GM21528 (cell line): ENCODE data around the gene FBXL7.

Experiments
- ATAC-seq: cut with Tn5 transposase; IDR thresholded peaks from one replicate; pipeline ENCODE4 v1.9.1; 2021; ENCODE audit warnings: mild to moderate bottlenecking, moderate library complexity; ENCODE audit not compliant: unreplicated experiment, low FRiP score

FBXL7 gene

DNA sequence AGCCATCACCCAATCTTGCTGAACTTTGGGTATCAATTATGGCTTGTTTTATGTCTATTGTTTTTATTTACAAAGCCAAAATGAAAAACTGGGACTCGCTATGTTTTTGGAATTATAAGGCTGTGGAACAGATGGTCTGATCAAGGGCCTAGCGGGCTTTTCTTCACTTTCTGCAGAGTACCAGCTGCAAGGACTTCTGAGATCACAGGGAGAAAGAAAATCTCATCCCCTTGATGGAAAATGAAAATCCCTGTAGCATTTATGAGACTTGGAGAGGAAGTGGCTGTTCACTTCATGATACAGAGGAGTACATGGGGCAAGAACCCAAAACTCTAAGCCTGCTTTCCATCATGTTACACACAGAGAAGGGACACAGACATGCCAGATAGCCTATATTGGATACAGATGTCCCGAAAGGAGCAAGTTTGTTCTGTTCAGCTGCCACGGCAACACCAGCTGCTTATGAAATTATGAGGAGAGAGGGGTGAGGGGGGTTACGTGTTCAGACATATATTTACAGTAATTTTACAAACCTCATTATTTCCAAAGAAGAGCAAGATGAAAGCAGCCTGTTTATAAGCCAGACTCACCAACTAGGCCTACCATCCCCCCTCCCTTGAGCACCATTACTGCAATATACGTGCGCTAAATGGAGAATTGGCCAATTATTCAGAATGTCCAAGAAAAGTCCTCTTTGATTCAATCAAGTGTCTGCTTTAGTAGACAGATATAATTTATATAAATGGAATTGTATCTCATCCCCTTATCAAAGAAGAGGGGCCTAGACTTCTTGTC lies 459.6 kb downstream of the FBXL7 start:
- ATAC-seq, result no peak

DNA sequence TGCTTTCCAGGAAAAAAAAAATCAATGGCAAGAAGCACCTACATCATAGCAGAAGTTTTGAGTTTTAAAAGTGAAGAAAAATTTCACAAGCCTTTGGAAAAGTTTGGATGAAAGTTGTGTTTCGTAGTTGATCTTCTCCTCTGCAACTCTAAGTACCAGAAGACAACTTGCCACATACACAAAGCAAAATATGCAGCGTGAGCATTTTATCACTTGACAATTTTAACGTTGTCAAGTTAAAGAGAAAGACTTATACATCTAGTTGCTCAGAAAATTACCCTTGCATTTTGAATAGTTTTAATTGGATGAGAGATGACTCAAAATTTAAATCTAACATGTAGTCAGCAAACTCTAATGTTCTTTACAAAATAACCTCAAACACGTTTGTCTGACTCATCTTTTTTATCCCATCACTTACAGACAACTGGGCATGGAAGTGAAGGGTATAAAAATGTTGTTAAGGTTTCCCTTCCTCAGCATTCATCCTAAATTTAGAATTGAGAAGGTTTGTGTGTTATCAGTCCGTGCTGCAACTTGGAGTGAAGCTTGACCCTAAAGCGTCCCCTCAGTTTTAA lies 466.2 kb downstream of the FBXL7 start:
- ATAC-seq, result no peak

- no peak for ATAC-seq
Measured at GRCh38 chr5:15966651-15967050, 466.7 kb downstream of the FBXL7 start.

DNA sequence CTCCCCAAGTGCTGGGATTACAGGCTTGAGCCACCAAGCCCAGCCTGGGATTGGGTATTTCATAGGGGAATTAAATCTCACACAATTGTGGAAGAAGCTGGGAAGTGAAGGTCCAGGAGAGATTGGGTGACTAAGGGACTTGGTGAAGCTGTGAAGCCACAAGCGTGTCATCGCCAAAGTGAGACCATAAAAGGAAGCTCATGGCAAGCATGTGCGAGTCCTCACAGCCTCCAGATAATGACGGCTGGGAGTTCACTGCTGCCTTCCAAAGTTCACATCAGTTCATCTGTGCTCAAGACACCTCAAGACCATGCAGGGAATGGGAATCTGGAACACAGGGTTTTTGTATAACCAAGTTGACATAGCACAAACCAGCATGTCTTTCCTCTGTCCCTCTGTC lies 469.0 kb downstream of the FBXL7 start:
- no peak for ATAC-seq

- ATAC-seq, result no peak
Measured at GRCh38 chr5:15977851-15978250, 477.9 kb downstream of the FBXL7 start.

- ATAC-seq, result no peak
Measured at GRCh38 chr5:15980835-15981234, 480.9 kb downstream of the FBXL7 start.

DNA sequence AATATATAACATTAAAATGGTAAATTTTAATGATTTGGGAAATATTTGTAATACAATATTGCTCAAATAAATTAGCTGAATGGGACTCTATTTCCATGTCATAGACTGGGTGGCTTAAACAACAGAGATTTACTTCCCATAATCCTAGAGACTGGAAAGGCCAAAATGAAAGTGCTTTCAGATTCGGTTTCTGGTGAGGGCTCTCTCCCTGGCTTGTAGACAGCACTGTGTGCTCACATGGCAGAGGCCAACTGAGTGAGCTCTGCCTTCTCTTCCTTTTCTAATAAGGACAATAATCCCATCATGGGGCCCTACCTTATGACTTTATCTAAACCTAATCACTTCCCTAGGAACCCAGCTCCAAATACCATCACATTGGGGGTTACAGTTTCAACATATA lies 483.4 kb downstream of the FBXL7 start:
- ATAC-seq, result no peak
